ENCODE measurements around the gene QKI.

GRCh38 chr6:163577404-163577803, 162.9 kb downstream of the QKI start:
- TF ChIP-seq CTCF (IDR thresholded peaks at IDR 0.05) (no peak), POLR2A (IDR thresholded peaks at IDR 0.05) (no peak)
